Bronchial smooth muscle cell (primary cell): ENCODE results near the gene SPATC1L. TPM values are rescaled to one million over a fixed set of nuclear protein-coding genes. Genes with fewer than 3 reads are reported as not detected.

ENCODE experiments used
- total RNA-seq: library from RNA; depleted of rRNA; stranded (reverse); fragments of >200 nt; gene quantifications from 2 replicates; pipeline ENCODE4 v1.2.1, GENCODE V29; 2014

Gene SPATC1L
- total RNA-seq, result 5.0 and 9.3 TPM in 2 replicates

DNA sequence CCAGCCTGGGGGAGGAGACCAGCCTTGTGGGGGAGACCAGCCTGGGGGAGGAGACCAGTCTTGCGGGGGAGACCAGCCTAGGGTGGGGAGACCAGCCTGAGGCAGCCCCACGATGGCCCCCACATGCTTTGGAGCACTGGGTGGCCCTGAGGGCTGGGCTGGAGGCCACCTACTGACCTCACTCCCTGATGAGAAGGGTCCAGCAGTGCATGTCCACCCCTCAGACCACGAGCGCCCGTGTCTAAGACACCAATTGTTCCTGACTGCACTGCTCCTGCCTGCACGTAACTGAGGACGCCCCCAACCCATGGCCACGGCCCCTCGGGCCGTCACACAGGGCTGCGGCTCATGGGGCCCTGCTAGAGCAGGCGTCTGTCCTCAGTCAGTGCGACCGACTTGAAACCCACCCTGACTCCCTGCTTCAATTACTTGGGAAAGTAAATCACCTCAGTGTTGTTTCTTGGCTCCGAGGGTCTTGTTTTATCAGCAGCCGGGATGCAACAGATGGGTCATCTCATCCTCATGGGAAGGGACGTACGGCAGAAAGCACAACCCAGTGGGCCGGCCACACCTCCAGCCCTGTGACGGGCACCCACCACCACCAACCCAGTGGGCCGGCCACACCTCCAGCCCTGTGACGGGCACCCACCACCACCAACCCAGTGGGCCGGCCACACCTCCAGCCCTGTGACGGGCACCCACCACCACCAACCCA lies at the start of gene SPATC1L:
SPATC1L (minus strand) TSS at position 550 of the 715 bp plus-strand sequence. CDS start 1,643 bp downstream, outside the sequence.

DNA sequence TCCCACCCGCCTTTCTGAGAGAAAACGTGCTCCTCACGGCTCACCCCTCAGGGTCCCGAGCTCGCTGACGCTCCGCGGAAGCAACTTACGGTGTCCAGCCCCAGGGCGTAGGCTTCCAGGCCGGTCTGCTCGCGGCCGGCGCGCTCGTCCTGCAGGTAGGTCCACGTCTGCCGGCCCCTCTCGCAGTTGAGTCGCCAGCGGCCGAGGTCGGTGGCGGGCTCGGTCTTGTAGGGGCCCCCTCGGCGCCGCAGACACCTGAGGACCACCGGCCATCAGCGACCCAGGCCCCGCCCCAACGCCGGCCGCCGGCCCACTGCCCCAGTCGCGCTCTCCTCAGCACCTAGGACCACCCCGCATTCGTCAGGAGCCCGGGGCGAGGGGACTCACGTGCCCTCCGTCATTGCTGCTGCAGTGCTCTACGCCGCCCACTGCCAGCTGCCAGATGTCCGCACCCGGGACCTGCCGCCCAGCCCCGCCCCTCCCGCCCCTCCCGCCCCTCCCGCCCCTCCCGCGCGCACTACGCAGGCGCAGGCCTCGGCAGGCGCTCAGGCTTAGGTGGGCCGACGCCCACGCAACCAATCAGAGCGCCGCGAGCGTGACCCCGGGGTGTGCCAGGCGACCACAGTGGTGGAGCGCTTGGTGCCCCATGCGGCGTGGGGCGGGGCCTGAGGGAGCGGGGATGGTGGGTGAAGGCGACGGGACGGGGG lies 44.2 kb upstream of the SPATC1L start, which contains the start of gene LSS:
LSS (minus strand) TSS at position 430 of the 707 bp plus-strand sequence; CDS start at position 401, 29 bp downstream.

DNA sequence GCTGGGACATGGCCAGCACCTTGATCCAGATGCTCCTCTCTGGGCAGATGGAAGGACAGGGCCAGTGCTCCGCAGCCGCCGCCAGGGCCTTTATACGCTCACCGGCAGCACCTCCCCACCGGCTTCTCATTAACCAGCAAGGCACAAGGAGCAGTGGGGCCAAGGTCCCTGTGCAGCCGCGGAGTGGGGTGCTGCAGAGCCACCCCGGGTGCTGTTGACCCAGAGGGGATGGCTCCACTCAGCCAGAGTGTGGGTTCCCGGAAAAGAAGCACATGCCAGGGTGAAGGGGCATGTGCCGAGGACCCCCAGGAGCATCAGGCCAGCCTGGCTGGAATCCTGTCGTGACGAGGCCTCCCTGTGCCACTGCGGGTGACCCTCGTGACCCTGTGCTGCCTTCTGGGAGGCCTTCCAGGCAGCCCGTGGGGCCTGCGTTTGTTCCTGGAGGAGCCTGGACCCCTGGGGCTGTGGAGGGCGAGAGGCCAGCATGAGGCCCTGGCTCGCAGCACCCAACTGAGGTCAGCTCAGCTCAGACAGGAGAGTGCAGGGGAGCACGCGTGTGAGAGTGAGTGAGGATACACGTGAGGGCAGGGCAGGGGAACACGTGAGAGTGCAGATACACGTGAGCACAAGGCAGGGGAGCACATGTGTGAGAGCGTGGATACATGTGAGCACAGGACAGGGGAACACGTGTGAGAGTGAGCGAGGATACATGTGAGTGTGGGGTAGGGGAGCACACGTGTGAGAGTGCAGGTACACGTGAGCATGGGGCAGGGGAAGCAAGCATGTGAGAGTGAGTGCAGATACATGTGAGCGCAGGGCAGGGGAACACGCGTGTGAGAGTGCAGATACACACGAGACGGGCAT lies 28.5 kb downstream of the SPATC1L start, which contains the start of gene FTCD:
FTCD (minus strand) TSS at position 66 of the 864 bp plus-strand sequence; CDS start at position 10, 56 bp downstream.

Other genes with a start within 250 kb of the SPATC1L start
- 1,262 and 2,390 TPM in 2 replicates for gene COL6A1, start 202.7 kb downstream of the SPATC1L start, total RNA-seq
- 1,128 and 2,830 TPM in 2 replicates for gene COL6A2, start 86.3 kb downstream of the SPATC1L start, total RNA-seq
- gene FTCD, start 28.9 kb downstream of the SPATC1L start, total RNA-seq, result 0.60 and 0.63 TPM in 2 replicates
- 111 and 122 TPM in 2 replicates for gene LSS, start 44.3 kb upstream of the SPATC1L start, total RNA-seq
- 64.1 and 68.7 TPM in 2 replicates for gene MCM3AP, start 101.2 kb upstream of the SPATC1L start, total RNA-seq
- gene YBEY, start 101.9 kb upstream of the SPATC1L start, total RNA-seq, result 18.8 TPM in 2 replicates
- gene C21orf58, start 139.4 kb upstream of the SPATC1L start, total RNA-seq, result 1.8 and 1.9 TPM in 2 replicates
- 16.1 and 19.9 TPM in 2 replicates for gene PCNT, start 139.7 kb upstream of the SPATC1L start, total RNA-seq